GM19193 (cell line): Measurements from ENCODE around the gene F11R.

ENCODE experiments used
- POLR2A ChIP-seq: IDR thresholded peaks from 4 replicates; pipeline ENCODE4 v1.6.1; 2011; ENCODE audit not compliant: insufficient read depth, insufficient read length; ENCODE audit errors: extremely low read depth

Gene F11R

DNA sequence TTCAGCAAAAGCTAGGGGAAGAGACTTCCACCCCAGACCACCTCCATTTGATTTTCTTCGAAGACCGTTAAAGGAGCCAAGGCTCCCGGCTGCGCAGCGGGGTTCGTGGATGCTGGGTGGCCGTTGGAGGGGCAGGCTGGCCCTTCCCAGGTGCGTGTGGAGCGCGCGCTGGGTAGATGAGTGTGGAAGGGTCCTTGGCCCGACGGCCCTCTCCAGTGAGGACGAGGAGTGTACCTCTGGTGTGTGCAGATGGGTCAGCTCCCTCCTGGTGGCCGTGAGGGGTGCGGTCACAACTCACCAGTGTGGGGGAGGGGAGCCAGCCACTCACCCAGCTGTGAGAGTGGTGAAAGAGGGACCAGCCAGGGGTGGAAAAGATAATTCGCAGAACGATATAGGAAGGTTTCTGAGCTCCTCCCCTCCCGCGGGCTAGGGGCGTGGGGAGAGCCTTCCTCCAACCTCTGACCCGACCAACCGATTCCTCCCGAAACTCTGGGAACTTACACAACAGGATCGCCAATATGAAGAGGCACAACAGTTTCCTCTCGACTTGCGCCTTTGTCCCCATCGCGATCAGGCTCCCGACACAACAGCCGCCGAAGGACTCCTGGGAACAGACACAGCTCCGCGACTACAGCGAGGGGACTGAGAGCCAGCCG, at the start of gene F11R:
F11R (minus strand) TSS at position 644 of the 656 bp plus-strand sequence; CDS start at position 565, 79 bp downstream.
- peak; percentile 53 for TF ChIP-seq POLR2A

DNA sequence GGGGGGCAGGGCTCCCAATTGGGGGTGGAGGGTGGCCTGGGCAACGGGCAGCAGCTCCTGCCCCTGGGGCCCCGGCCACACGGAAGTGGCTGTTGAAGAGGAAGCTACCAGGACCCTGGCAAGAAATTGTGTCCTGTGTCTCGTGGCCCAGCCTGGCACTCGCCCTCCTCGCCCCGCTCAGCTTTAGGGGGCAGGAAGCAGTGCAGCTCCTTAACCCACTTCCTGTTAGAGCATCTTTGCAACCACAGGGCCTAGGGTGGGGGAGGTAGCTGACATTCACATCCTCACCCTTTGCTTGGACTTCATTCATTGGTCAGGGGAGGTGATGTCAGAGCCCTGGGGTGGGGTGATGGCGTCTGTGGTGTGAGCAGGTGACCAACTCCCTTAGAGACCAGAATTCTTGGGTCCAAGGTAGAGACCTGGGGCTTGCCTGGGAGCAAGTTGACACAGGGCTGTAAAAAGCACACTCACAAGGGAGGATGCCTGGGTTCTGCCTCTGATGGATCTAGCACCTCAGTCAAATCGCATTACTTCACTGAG, 48.8 kb upstream of the F11R start, which contains the start of gene ARHGAP30:
ARHGAP30 (minus strand) TSS at position 161 of the 540 bp plus-strand sequence. CDS start 267 bp downstream, outside the sequence.
- peak; percentile 88 for TF ChIP-seq POLR2A

DNA sequence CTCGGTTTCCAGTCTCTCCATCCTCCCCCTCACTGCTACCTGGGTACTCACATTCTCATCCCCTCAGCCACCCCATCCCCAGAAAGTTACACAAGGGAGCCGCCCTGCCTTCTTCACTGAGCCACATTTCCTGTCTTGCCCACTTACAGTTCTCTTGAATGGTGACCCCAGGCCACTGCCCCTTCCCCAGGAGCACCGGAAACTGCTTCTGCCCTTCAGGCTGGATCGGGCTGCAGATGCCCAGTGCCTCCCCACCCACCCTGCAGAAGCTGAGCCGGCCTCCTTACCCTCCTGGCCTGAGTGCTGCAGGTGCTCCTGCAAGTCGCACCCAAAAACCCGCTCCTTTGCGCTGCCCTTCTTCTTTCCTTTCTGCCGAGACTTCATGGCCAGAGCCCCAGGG, 48.3 kb upstream of the F11R start:
- no peak for TF ChIP-seq POLR2A

DNA sequence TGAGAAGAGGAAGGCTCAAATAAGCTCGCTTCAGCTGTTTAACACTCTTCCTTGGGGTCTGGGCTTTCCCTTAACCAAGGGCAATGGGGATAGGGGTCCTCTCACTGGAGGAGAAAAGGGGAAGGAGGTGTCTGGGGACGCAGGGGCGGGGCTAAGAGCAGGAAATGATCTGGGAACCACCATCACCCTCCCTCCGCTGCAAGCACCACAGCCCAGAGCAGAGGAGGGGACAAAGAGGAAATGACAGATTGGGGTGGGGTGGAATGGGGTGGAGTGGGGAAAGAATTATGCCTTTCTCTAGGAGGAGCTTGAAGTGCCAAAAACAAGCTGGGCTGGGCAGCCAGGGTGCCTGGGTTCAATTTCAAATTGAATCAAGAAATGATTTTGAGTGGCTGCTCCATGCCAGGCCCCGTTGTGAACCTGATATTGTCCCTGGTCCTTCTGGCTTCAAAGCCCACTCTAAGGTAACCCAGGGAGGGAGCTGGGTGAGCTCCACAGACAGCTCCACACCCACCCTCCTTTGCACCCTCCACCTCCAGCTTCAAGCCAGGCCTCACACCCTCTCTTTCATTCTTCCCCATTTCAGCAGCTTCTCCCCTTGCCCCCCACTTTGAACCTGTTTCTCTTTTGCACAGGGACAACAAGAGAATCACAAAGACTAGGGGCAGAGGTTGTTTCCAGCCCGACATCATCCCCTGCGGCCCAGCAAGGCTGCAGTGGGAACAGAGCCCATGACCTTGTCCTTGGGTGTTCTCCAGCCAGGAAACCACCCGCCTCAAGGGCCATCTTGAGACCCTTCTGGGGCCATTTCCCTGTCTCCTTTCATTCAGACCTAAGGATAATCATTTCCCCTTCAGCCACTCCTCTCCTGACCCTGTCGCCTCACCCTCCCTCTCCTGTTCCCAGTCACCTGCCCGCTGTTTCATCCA, 47.6 kb upstream of the F11R start:
- peak; percentile 69 for TF ChIP-seq POLR2A

DNA sequence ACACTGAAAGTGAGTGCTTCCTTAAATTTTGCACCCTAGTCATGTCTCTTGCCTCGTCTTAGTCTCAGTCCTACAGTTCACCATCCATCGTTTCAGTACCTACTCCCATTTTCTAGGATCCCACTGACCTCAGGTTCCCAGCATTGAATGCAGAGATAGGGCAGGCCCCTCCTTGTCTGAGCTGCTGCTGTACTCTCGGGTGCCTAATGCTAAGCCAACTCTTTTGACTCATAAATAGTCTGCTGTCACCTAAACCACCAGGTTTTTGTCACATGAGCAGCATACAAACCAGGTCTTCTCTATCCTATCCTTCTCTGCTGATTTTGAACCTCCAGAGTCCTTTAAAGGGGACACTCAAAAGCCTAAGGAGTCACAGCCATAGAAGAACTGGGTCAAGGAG, 45.7 kb upstream of the F11R start:
- TF ChIP-seq POLR2A, result no peak

DNA sequence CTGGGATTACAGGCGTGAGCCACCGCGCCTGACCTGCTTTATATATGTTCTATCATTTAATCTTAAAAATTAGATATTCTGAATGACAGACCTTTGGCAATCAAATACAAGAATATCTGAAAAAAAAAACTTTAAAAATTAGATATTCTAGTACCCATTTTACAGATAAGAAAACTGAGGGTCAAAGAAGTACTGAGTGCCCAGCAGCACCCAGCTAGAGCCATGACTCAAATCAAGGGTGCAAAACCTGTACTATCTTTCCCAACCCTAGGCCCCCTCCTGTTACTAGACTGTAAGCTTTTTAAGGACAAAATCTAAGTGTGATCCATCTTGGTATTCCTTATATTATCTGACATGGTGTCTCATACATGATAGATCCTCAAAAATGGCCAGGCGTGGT, 40.5 kb upstream of the F11R start:
- TF ChIP-seq POLR2A, result no peak

DNA sequence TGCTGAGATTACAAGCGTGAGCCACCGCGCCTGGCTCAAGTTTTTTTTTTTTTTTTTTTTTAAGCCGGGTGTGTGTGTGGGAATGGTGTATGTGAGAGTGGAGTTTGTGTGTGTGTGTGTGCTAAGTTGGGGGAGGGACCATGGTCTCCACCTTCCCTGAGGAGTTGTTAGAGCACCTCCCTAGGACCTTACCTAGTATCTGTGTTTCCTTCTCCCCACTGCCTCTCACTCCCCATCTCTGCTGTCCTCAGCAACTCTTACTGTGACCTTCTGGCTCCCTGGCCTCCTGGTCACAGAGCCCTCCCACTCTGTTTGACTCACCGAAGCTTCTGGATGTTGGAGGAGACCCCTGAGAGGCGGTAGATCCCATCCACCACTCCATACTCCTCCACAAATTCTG, 38.3 kb upstream of the F11R start:
- TF ChIP-seq POLR2A, result no peak

DNA sequence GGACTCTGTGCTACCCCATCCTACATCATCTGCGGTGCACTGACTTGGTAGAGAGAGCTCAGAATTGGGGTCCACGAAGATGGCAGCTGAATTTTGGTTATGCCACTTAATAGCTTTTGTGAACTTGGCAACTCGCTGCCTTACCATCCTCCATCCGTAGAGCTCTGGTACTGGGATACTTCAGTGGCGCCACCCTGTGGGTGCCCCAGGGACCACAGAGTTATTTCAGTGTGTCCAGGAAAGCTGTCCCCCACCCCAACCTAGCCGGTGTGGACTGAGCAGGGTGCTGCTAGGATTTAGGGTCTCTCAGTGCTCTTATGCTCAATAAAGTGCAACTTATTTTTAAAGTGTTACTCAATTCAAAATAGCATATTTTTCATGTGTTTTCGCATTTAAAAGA, 33.9 kb upstream of the F11R start:
- no peak for TF ChIP-seq POLR2A

DNA sequence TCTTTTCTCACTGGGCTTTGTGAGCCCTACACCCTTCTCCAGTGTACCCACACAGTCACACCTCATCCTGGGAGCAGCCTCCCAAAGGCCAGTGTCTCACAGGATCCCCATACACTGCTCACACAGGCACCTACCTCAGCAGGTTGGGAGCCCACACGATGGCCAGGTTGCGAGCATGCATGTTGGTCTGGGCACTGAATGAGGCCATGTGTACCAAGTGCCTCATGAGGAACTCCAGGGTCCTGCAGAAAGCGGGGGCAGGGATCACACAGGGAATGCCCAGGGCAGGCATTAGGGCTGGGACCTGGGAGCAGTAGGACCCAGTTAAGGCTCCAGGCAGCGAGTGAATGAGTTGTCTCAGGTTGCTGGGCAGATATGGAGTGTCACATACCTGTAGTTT, 33.3 kb upstream of the F11R start:
- no peak for TF ChIP-seq POLR2A

DNA sequence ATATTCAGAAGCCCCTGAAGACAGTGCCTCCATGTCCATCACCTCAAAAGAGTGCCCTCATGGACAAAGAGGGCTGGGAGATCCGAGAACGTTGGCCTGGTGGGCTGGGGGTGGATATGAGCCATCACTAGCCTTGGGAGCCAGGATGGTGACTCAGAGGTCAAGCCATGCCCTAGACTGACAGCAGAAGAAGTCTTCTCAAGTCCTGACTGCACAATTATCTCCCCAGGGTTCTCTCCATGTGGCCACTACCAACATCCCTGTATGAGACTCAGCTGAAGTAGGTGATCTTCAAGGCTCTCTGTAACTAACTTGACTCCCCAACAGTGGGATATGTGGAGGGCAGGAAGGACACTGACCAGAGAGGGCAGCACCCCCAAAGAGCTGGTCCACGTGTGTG, 31.9 kb upstream of the F11R start:
- TF ChIP-seq POLR2A, result no peak

DNA sequence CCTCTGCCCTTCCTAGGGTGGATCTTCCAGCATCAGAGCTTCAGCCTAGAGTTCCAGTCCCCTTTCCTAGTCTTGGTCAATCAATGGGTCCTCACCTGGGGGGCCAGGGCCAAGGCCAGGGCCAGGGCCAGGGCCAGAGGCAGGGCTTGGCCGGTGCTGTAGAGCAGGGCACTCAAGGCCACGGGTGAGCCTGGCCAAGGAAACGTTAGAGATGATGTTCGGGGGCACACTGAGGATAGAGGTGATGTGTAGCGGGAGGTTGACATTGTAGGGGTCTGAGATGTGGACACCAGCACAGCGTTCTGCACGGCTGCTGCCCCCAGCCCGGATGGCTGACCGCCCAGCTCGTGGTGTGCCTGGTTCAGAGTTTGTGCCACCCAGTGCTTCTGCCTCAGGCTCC, 30.3 kb upstream of the F11R start:
- no peak for TF ChIP-seq POLR2A

DNA sequence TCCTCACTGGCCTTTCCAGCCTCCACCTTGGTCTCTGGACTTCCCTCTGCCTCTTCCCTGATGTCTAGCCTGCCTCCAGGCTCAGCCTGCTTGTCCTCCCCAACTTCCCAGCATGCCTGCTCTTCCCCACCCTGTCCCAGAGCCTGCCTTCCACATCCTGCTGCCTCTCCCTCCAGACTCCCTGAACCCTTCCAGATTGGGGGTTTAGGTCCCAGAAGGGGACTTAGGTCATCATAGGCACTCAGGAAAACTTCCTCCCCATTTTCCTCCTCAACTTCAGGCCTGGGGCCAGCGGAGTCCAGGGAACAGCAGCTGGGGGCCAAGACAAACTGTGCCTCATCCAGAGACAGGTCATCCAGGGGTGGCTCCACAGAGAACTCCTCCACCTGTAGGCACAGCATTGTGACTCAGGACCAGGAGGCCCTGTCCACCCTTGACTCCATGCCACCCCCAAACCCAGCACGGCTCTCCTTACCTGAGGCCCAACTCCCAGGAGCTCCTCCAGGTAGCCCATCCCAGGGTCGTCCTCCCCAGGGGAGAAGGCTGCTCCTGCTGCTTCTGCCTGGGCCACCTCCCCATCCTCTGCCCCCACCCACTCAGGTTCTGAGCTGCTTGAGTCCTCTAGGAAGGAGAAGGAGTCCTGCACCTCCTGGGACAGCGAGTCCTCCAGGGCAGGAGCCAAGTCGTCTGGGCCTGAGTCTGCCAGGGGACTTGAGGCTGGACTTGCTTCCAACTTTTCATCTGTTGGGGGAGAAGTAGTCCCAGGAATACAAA, 28.2 kb upstream of the F11R start:
- TF ChIP-seq POLR2A, result no peak

DNA sequence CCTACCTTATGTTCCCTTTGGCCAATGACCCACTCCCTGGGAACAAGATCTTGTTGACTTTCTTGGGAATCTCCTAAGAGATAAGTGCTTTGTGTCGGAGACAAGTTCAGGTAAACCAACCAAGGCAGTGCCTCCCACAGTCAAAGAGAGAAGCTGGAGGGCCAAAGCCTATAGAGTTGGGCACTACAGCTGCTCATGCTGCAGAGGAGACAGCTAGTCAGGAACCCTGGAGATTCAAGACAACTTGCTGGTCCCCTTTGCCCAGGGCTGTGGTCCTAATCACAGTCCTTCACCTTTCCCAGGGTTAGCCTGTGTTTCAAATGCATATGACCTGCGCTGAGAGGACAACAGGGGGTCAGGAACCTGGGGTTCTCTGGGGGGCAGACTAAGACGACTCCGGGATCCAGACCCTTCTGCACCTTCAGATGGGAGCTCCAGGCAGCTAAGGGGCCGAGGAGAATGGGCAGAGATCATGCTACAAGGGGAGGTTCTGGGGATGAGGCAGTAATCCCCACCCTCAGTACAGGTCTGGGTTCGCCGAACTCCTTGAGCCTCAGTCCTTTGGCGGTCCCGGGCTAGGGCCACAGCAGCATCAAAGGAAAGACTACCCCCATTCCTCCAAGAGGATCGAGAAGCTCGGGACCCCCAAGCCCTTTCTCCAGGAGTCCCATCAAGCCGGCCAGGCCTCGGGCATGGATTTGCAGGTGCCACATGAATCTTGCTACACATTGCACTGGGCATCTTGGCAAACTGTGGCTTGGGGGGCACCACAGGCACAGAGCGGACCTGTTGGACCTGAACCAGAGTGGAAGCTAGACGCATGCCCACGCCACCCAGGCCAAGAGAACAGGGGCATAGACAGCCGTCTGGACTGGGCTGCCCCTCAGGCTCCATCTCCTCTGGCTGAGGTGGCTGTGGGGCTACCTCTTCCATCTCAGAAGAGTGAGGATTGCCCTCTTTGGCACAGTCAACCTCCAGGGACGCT, 26.8 kb upstream of the F11R start:
- no peak for TF ChIP-seq POLR2A

DNA sequence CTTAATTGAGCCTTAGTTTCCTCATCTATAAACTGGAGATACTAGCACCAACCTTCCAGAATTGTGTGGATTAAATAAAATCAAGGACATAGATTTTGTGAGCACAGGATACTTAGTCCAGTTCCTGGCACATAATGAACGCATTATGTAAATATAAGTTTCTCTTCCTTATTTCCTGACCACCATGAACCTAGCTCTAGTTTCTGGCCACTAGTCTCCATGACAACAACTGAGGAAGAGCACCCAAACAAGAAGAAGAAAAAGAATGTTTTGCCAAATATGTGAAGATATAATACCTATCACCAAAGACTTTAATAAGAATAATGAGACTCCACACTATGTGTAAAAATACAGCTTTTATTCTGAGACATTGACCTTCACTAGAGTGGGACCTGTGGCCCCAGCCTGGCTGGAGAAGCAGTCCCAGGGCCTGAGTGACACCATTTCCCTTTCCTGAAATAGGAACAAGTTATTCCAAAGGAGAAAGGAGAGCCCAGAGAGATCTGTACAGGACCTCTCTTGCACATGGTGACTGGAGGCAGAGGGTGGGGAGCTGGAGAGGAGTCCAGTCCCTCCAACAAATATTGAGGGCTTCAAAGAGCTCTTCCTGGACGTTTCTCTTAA, 25.8 kb upstream of the F11R start:
- peak; percentile 7 for TF ChIP-seq POLR2A
